HEK293 (cell line): ENCODE data around the gene WBP1.

Experiments
- EGR2 ChIP-seq: fragments of 450-650 bp; formaldehyde crosslinking; IDR thresholded peaks from 2 replicates; pipeline ENCODE4 v1.5.1; 2016; ENCODE audit warnings: low read depth, missing biosample characterization, missing genetic modification characterization
- IKZF3 ChIP-seq: fragments of 450-650 bp; IDR thresholded peaks from 2 replicates; pipeline ENCODE4 v1.5.0; 2018; ENCODE audit warnings: missing biosample characterization, mild to moderate bottlenecking, missing genetic modification characterization, moderate library complexity
- PATZ1 ChIP-seq: fragments of 450-650 bp; formaldehyde crosslinking; IDR thresholded peaks from 2 replicates; pipeline ENCODE4 v1.5.1; 2016; ENCODE audit warnings: missing biosample characterization, missing genetic modification characterization
- SCRT1 ChIP-seq: fragments of 450-650 bp; formaldehyde crosslinking; IDR thresholded peaks from 2 replicates; pipeline ENCODE4 v1.5.1; 2016; ENCODE audit warnings: missing biosample characterization, missing genetic modification characterization, borderline replicate concordance
- SP2 ChIP-seq: fragments of 450-650 bp; formaldehyde crosslinking; IDR thresholded peaks from 2 replicates; pipeline ENCODE4 v1.5.1; 2016; ENCODE audit warnings: missing biosample characterization, missing genetic modification characterization
- SP7 ChIP-seq: fragments of 450-650 bp; formaldehyde crosslinking; IDR thresholded peaks from 2 replicates; pipeline ENCODE4 v1.5.1; 2016; ENCODE audit warnings: missing biosample characterization, missing genetic modification characterization
- TRIM28 ChIP-seq: IDR thresholded peaks from 2 replicates; pipeline ENCODE4 v1.6.1; 2011; ENCODE audit warnings: low read length, control low read depth, borderline replicate concordance
- ZBTB17 ChIP-seq: fragments of 450-650 bp; formaldehyde crosslinking; IDR thresholded peaks from 2 replicates; pipeline ENCODE4 v1.5.1; 2016; ENCODE audit warnings: missing biosample characterization, missing genetic modification characterization
- ZBTB6 ChIP-seq: fragments of 450-650 bp; formaldehyde crosslinking; IDR thresholded peaks from 2 replicates; pipeline ENCODE4 v1.5.1; 2017; ENCODE audit warnings: missing biosample characterization, missing genetic modification characterization
- ZBTB8A ChIP-seq: fragments of 450-650 bp; formaldehyde crosslinking; IDR thresholded peaks from 2 replicates; pipeline ENCODE4 v1.5.1; 2016; ENCODE audit warnings: missing biosample characterization, missing genetic modification characterization
- ZFP37 ChIP-seq: fragments of 450-650 bp; formaldehyde crosslinking; IDR thresholded peaks from 2 replicates; pipeline ENCODE4 v1.5.1; 2016; ENCODE audit warnings: missing biosample characterization, missing genetic modification characterization
- ZNF214 ChIP-seq: fragments of 450-650 bp; formaldehyde crosslinking; IDR thresholded peaks from 2 replicates; pipeline ENCODE4 v1.5.1; 2017; ENCODE audit warnings: missing biosample characterization, mild to moderate bottlenecking, missing genetic modification characterization, borderline replicate concordance
- ZNF335 ChIP-seq: fragments of 450-650 bp; formaldehyde crosslinking; conservative IDR thresholded peaks from 2 replicates; pipeline ENCODE4 v1.5.1; 2016; ENCODE audit warnings: missing biosample characterization, missing genetic modification characterization
- ZNF341 ChIP-seq: fragments of 450-650 bp; formaldehyde crosslinking; IDR thresholded peaks from 2 replicates; pipeline ENCODE4; 2016; ENCODE audit warnings: low read depth, missing biosample characterization, missing genetic modification characterization
- ZNF416 ChIP-seq: fragments of 450-650 bp; formaldehyde crosslinking; IDR thresholded peaks from 2 replicates; pipeline ENCODE4 v1.5.1; 2016; ENCODE audit warnings: missing biosample characterization, missing genetic modification characterization
- ZNF561 ChIP-seq: fragments of 450-650 bp; IDR thresholded peaks from 2 replicates; pipeline ENCODE4 v1.5.1; 2018; ENCODE audit warnings: missing biosample characterization, missing genetic modification characterization, borderline replicate concordance
- ZNF600 ChIP-seq: fragments of 450-650 bp; formaldehyde crosslinking; IDR thresholded peaks from 2 replicates; pipeline ENCODE4 v1.5.1; 2016; ENCODE audit warnings: missing biosample characterization, missing genetic modification characterization
- ZNF610 ChIP-seq: fragments of 450-650 bp; formaldehyde crosslinking; IDR thresholded peaks from 2 replicates; pipeline ENCODE4 v1.5.1; 2016; ENCODE audit warnings: missing biosample characterization, missing genetic modification characterization, borderline replicate concordance
- ZNF629 ChIP-seq: fragments of 450-650 bp; formaldehyde crosslinking; IDR thresholded peaks from 2 replicates; pipeline ENCODE4 v1.5.1; 2017; ENCODE audit warnings: missing biosample characterization, missing genetic modification characterization
- ZNF692 ChIP-seq: fragments of 450-650 bp; formaldehyde crosslinking; IDR thresholded peaks from 2 replicates; pipeline ENCODE4 v1.5.1; 2016; ENCODE audit warnings: missing biosample characterization, missing genetic modification characterization
- ZNF747 ChIP-seq: fragments of 450-650 bp; formaldehyde crosslinking; IDR thresholded peaks from 2 replicates; pipeline ENCODE4 v1.5.1; 2016; ENCODE audit warnings: missing biosample characterization, missing genetic modification characterization
- ZNF843 ChIP-seq: fragments of 450-650 bp; formaldehyde crosslinking; IDR thresholded peaks from 2 replicates; pipeline ENCODE4 v1.5.1; 2016; ENCODE audit warnings: missing biosample characterization, missing genetic modification characterization
- ZSCAN18 ChIP-seq: fragments of 450-650 bp; formaldehyde crosslinking; IDR thresholded peaks from 2 replicates; pipeline ENCODE4 v1.5.1; 2016; ENCODE audit warnings: missing biosample characterization, missing genetic modification characterization

Gene WBP1

GRCh38 chr2:74440378-74441169, 17.7 kb upstream of the WBP1 start (continued):
- TF ChIP-seq PATZ1 (tag by site-specific recombination) (peak; percentile 97), ZBTB8A (tag by site-specific recombination) (peak; percentile 70), ZNF214 (tag by site-specific recombination) (no peak), ZNF747 (tag by site-specific recombination) (no peak), ZSCAN18 (tag by site-specific recombination) (no peak), ZNF692 (tag by site-specific recombination) (peak; percentile 81), ZNF341 (tag by site-specific recombination) (peak; percentile 33; the same call in 1 of the 2 replicates), ZFP37 (tag by site-specific recombination) (no peak), TRIM28 (0 out of 2 replicates have a peak, but pooled peaks have one; percentile 21), SCRT1 (tag by site-specific recombination) (peak; percentile 100), ZNF561 (tag by site-specific recombination) (peak; percentile 79; the same call in 1 of the 2 replicates), ZBTB17 (tag by site-specific recombination) (peak; percentile 67), SP7 (tag by site-specific recombination) (peak; percentile 64), EGR2 (tag by site-specific recombination) (peak; percentile 80), SP2 (tag by site-specific recombination) (peak; percentile 77), ZNF416 (no peak), IKZF3 (peak; percentile 62), ZNF335 (tag by site-specific recombination) (peak; percentile 89), ZNF629 (tag by site-specific recombination) (peak; percentile 31; the same call in 1 of the 2 replicates), ZBTB6 (tag by site-specific recombination) (0 out of 2 replicates have a peak, but pooled peaks have one; percentile 2), ZNF600 (no peak), ZNF843 (tag by site-specific recombination) (peak; percentile 53; the same call in 1 of the 2 replicates), ZNF610 (tag by site-specific recombination) (peak; percentile 56; the same call in 1 of the 2 replicates)
